HL-60 (cell line): ENCODE results near the gene SLF1.

ENCODE experiments used
- CTCF ChIP-seq: IDR thresholded peaks from one replicate; pipeline ENCODE4 v1.5.1; 2011; ENCODE audit warnings: low read length, control low read depth, inconsistent platforms; ENCODE audit not compliant: insufficient read depth
- TF ChIP-seq, protein P1 (sequence below): IDR thresholded peaks from 2 replicates; pipeline ENCODE4 v1.6.1; 2012; ENCODE audit warnings: low read depth; ENCODE audit not compliant: insufficient replicate concordance

GRCh38 chr5:94693043-94693822 is 74.8 kb downstream of the SLF1 start:
- no peak for TF ChIP-seq CTCF
- TF ChIP-seq, protein P1, sequence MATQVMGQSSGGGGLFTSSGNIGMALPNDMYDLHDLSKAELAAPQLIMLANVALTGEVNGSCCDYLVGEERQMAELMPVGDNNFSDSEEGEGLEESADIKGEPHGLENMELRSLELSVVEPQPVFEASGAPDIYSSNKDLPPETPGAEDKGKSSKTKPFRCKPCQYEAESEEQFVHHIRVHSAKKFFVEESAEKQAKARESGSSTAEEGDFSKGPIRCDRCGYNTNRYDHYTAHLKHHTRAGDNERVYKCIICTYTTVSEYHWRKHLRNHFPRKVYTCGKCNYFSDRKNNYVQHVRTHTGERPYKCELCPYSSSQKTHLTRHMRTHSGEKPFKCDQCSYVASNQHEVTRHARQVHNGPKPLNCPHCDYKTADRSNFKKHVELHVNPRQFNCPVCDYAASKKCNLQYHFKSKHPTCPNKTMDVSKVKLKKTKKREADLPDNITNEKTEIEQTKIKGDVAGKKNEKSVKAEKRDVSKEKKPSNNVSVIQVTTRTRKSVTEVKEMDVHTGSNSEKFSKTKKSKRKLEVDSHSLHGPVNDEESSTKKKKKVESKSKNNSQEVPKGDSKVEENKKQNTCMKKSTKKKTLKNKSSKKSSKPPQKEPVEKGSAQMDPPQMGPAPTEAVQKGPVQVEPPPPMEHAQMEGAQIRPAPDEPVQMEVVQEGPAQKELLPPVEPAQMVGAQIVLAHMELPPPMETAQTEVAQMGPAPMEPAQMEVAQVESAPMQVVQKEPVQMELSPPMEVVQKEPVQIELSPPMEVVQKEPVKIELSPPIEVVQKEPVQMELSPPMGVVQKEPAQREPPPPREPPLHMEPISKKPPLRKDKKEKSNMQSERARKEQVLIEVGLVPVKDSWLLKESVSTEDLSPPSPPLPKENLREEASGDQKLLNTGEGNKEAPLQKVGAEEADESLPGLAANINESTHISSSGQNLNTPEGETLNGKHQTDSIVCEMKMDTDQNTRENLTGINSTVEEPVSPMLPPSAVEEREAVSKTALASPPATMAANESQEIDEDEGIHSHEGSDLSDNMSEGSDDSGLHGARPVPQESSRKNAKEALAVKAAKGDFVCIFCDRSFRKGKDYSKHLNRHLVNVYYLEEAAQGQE = no peak
